HG03565 (cell line): Measurements from ENCODE around the gene SLC41A3.

Source experiments
- ATAC-seq: cut with Tn5 transposase; IDR thresholded peaks from one replicate; pipeline ENCODE4 v1.9.1; 2021; ENCODE audit warnings: mild to moderate bottlenecking, moderate library complexity; ENCODE audit not compliant: unreplicated experiment

SLC41A3 gene

DNA sequence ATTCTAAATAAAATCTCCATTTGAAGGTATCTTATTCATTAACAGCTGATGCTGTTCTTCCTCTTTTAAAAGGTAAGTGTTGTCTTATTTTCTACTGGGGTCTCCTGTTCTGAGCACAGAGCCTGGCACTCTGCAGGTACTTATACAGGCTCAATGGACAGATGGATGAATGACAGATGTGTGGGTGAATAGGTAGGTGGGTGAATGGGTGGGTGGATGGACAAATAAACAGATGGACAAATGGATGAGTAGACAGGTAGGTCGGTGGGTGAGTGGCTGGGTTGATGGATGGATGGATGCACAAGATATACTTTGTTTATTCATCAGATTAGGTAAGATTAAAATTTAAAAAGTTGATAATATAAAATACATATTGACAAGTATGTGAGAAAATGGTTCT lies 53.5 kb downstream of the SLC41A3 start:
- no peak for ATAC-seq

DNA sequence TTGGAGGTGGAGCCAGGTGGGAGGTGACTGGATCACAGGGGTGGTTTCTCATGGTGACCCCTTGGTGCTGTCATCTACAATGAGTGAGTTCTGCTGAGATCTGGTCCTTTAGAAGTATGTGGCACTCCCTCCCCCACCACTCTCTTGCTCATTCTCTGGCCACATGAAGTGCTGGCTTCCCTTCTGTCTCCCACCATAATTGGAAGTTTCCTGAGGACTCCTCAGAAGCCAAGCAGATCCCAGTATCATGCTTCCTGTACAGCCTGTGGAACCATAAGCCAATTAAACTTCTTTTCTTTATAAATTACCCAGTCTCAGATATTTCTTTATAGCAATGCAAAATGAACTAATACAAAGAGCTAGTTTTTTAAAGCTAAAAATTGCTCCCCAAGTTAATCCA lies 54.7 kb downstream of the SLC41A3 start:
- no peak for ATAC-seq

GRCh38 chr3:126028096-126028495 lies 55.8 kb downstream of the SLC41A3 start:
- ATAC-seq: no peak

GRCh38 chr3:126026761-126027160 lies 57.2 kb downstream of the SLC41A3 start:
- no peak for ATAC-seq

- ATAC-seq: no peak
Observed at GRCh38 chr3:126026277-126026751, 57.6 kb downstream of the SLC41A3 start.

- no peak for ATAC-seq
Observed at GRCh38 chr3:126025862-126026261, 58.1 kb downstream of the SLC41A3 start.

DNA sequence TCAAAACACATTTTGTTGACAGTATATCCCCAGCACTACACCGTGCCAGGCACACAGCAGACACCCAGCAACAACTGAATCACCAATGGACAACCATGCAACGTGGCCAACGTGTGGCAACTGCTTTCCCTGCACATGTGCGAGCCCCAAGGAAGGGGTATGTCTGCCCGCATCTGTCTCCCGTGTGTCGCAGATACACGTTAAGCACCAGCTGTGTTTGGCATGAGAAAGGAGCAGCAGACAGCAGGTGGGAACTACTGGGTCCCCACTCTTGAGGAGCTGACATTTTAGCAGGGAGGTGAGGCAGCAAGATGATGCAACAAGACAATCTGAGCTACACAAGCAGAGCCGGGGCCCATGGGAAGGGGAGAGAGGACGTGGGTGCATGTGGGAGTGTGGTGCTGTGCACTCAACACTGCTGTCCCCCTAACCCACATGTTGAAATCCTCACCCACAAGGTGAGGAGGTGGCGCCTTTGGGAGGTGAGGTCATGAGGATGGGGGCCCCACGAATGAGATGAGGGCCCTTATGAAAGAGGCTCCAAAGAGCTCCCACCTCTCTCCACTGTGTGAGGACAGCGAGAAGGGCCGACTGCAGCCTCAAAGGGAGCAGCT lies 58.7 kb downstream of the SLC41A3 start:
- no peak for ATAC-seq

GRCh38 chr3:126024049-126024854 lies 59.7 kb downstream of the SLC41A3 start:
- no peak for ATAC-seq

GRCh38 chr3:126023390-126023789 lies 60.5 kb downstream of the SLC41A3 start:
- no peak for ATAC-seq

DNA sequence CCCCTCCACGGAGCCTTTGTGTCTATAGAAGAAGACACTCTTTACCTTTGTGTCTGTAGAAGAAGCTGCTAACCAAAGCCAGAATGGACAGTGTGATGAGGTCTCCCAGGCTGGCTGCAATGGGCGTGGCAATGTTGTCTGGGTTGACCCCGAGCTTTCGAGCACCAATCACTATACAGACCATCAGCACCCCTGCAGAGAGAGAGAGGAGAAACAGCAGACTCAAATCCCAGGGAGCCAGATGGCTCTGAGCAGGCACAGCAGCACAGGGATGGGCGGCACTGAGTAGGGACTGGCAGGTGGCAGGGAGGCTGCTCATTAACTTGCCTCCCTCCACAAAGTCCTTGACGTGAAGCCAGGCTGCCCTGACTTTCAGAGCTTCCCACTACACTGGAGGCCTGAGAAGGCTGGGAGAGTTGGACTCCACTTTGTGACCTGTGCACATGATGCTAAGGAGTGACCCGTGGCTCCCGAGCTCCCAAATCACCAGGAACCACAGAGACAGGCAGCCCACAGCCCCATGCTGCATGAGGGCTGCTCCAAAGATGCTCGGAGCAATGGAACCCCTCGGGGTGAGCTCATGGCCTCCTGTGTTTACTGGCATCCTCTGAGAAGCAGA lies 61.1 kb downstream of the SLC41A3 start:
- no peak for ATAC-seq

GRCh38 chr3:126021702-126022101 lies 62.2 kb downstream of the SLC41A3 start:
- ATAC-seq: no peak

DNA sequence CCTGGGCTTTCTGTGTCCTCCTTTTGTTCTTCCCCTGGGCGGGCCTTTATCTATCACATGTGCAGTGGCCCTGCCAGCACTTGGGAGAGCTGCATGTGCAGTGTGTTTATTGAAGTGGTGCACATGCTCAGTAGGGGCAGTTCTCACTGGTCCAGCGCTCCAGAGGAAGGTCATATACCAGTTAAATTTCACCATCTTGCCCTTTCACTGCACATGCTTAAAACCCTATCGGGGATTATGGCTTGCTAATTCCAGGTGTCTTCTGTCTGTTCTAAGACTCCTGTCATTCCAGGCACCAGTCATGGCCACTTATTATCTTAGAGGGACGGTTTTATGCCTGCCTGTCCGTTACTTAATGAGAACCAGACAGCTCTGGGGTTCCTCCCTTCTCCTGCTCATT lies 62.7 kb downstream of the SLC41A3 start:
- no peak for ATAC-seq

- no peak for ATAC-seq
Observed at GRCh38 chr3:126019683-126020082, 64.2 kb downstream of the SLC41A3 start.

DNA sequence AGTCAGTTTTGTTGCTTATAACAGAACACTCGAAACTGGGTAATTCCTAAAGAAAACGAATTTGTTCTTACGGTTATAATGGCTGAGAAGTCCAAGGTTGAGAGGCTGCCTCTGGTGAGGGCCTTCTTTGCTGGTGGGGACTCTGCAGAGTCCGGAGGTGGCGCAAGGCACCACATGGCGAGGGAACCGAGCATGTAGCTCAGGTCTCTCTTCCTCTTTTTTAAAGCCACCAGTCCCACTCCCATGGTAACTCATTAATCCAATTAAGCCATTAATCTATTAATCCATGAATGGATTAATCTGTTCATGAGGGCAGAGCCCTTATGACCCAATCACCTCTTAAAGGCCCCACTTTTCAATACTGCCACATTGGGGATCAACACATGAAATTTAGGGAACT lies 64.9 kb downstream of the SLC41A3 start:
- ATAC-seq: no peak

DNA sequence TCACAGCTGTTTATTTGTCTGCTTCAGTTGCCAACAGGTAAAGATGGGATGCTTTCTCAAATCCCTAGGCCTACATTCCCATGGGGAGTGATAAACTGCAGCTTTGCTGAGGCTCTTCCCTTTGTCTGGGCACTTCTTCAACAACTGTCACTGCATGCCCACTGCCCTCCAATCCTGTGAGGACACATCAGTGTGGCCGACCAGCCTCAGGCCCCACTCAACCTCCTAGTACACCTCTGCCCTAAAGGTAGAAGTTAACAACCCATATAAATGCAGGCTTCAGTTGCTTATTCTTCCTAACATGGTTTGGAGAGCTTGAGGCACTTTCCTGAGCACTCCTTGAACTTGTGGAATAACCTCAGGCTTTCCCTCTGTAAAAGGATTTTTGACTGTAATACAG lies 65.4 kb downstream of the SLC41A3 start:
- ATAC-seq: no peak

DNA sequence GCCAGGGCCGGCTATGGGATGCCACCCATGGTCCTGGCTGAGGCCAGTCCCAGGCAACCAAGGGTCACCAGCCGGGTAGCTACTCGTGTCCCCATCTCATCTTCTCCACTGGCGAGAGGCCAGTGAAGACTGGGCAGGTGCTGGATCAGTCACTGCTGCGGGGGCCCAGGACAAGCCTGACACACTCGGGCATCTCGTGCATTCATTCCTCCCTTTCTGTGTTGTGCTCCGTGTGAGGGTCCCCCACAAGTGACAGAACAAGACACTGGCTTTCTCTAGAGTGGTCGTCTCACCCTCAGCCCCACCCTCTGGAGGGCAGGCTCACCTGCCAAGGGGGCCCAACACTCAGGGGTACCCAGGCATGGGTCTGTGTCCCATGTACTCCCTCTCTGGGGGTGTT lies 66.6 kb downstream of the SLC41A3 start:
- no peak for ATAC-seq

DNA sequence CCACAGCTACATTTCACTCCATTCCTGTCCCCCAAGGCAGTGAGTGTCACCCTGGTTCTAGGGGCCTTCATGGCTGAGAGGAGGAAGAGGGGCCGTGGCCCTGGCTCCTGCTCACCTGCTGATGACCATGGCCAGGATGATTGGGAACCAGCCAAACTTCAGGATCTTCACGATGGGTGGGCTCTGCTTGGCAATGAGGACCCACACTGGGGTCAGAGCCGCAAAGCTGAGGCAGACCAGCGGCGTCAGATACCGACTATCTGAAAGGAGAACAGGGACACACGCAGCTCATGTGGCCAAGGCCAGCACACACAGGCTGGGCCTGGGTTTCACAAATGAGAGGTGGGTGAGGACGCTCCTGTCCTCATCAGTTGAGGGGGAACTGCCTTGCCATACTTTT lies 67.3 kb downstream of the SLC41A3 start:
- no peak for ATAC-seq

- ATAC-seq: no peak
Observed at GRCh38 chr3:126015075-126015474, 68.8 kb downstream of the SLC41A3 start.

- ATAC-seq: no peak
Observed at GRCh38 chr3:126014252-126014651, 69.7 kb downstream of the SLC41A3 start.

DNA sequence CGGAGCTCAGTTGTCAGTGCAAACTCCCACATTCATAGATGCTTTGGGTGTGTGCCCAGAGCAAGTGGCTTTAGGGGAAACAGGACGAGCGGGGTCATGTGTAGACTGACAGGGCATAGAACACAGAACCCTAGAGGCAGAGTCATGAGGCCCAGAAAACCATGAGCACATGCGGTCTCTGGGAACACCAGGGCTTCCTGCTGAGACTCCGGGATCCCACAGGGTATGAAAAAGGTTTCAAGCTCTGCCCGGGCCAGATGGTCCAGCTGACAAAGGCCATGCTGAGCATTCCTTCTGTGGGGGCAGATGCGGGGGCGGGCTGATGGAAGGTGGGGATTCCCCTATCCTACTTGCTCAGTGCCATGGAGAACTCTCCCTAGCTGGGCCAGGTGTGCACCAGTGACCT lies 70.2 kb downstream of the SLC41A3 start:
- ATAC-seq: no peak

DNA sequence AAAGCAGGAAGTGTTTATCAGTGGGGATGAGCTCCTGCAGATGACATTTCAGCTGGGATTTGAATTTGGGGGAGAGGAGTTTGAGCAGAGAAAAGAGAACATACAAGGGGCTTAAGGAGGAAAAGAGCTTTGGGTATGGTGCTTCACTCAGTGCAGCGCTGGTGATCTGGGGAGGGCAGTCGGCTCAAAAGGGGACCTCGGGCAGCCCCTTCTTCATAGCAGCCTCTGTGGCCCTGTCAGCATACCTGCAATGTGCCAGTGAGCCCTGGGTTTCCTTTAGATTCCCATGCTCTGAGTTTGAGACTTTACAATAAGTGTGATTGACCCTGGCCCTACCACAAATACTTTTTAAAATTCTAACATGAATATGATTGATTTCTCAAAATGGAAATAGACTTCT lies 74.7 kb downstream of the SLC41A3 start:
- ATAC-seq: no peak

- no peak for ATAC-seq
Observed at GRCh38 chr3:126008219-126008618, 75.7 kb downstream of the SLC41A3 start.
